Renal cortical epithelial cell (primary cell): ENCODE results near the gene GNG12. TPM values are rescaled to one million over a fixed set of nuclear protein-coding genes. Genes with fewer than 3 reads are reported as not detected.

Experiments used
- DNase-seq: peaks from one replicate; pipeline ENCODE4 v3.0.0-alpha.2; 2011; ENCODE audit warnings: low read depth
- total RNA-seq: library from RNA; depleted of rRNA; stranded (reverse); fragments of >200 nt; gene quantifications from 2 replicates; pipeline ENCODE4 v1.2.3, GENCODE V29; 2014

Gene GNG12
- total RNA-seq, 1 donor from 2014 or later = 207 TPM

GRCh38 chr1:67708606-67709005 lies 124.7 kb downstream of the GNG12 start:
- DNase-seq = peak; percentile 40

- DNase-seq = no peak
Measured at GRCh38 chr1:67705735-67706453, 127.4 kb downstream of the GNG12 start.

GRCh38 chr1:67704351-67704750 lies 128.9 kb downstream of the GNG12 start:
- no peak for DNase-seq

- no peak for DNase-seq
Measured at GRCh38 chr1:67701876-67702275, 131.4 kb downstream of the GNG12 start.

- peak; percentile 64 for DNase-seq
Measured at GRCh38 chr1:67700692-67701410, 132.4 kb downstream of the GNG12 start.

- DNase-seq = no peak
Measured at GRCh38 chr1:67700220-67700619, 133.0 kb downstream of the GNG12 start.

GRCh38 chr1:67696708-67697107 lies 136.6 kb downstream of the GNG12 start:
- no peak for DNase-seq

- no peak for DNase-seq
Measured at GRCh38 chr1:67695963-67696362, 137.3 kb downstream of the GNG12 start.

GRCh38 chr1:67691712-67692111 lies 141.6 kb downstream of the GNG12 start:
- no peak for DNase-seq

- DNase-seq = no peak
Measured at GRCh38 chr1:67690411-67690810, 142.9 kb downstream of the GNG12 start.

- no peak for DNase-seq
Measured at GRCh38 chr1:67690018-67690363, 143.3 kb downstream of the GNG12 start.

- DNase-seq = peak; percentile 51
Measured at GRCh38 chr1:67689267-67690017, 143.8 kb downstream of the GNG12 start.

GRCh38 chr1:67688526-67689219 lies 144.6 kb downstream of the GNG12 start:
- no peak for DNase-seq

GRCh38 chr1:67687649-67688048 lies 145.6 kb downstream of the GNG12 start:
- peak; percentile 93 for DNase-seq

GRCh38 chr1:67687198-67687545 lies 146.1 kb downstream of the GNG12 start:
- DNase-seq = no peak

- peak; percentile 96 for DNase-seq
Measured at GRCh38 chr1:67686267-67687197, 146.7 kb downstream of the GNG12 start.

- DNase-seq = no peak
Measured at GRCh38 chr1:67685558-67686266, 147.6 kb downstream of the GNG12 start.

GRCh38 chr1:67685067-67685557 lies 148.2 kb downstream of the GNG12 start, which contains the start of gene GADD45A:
Gene GADD45A (plus strand): TSS chr1:67685201. CDS start chr1:67685495, 294 bp downstream.
- peak; percentile 99 for DNase-seq

- DNase-seq = no peak
Measured at GRCh38 chr1:67684526-67685066, 148.7 kb downstream of the GNG12 start.
